Skeletal muscle cell (primary cell): ENCODE data around the gene SYK.

ENCODE experiments used
- DNase-seq: peaks from one replicate; pipeline ENCODE4 v3.0.0-alpha.2; 2010; ENCODE audit warnings: low read depth
- H3K4me3 ChIP-seq: 2 replicates; pipeline ENCODE4 v1.5.1; 2011; ENCODE audit warnings: low read depth, mild to moderate bottlenecking, control low read depth, low read length, moderate library complexity

Gene SYK

GRCh38 chr9:90892918-90893317 lies 91.3 kb downstream of the SYK start:
- DNase-seq, result no peak
- H3K4me3 ChIP-seq, result no peak overlapping the region

DNA sequence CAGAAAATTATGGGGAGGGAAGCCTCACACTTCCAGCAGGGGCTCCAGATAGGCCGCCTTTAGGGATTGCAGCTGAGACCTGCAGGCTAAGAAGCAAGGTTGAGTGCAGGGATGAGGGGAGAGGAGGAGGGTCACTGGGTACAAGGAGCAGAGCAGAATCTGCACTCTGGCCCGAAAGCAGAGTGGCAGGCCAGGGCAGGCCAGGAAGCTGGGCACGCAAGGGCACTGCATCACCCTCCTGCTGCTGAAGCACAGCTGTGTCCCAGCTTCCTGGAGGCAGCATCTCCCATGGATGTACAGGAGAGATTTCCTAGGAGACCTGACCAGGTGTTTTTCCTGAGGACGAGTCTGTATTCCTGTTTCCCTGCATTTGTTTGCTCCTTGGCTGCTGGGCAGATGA lies 92.1 kb downstream of the SYK start:
- DNase-seq, result no peak
- no peak overlapping the region for H3K4me3 ChIP-seq

GRCh38 chr9:90894986-90895687 lies 93.5 kb downstream of the SYK start:
- H3K4me3 ChIP-seq, result no peak overlapping the region
- DNase-seq, result no peak

DNA sequence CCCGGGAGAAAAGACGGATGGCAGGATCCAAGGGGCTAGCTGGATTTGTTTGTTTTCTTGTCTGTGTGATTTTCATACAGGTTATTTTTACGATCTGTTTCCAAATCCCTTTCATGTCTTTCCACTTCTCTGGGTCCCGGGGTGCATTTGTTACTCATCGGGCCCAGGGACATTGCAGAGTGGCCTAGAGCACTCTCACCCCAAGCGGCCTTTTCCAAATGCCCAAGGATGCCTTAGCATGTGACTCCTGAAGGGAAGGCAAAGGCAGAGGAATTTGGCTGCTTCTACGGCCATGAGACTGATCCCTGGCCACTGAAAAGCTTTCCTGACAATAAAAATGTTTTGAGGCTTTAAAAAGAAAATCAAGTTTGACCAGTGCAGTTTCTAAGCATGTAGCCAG lies 94.2 kb downstream of the SYK start:
- DNase-seq, result no peak
- no peak overlapping the region for H3K4me3 ChIP-seq

DNA sequence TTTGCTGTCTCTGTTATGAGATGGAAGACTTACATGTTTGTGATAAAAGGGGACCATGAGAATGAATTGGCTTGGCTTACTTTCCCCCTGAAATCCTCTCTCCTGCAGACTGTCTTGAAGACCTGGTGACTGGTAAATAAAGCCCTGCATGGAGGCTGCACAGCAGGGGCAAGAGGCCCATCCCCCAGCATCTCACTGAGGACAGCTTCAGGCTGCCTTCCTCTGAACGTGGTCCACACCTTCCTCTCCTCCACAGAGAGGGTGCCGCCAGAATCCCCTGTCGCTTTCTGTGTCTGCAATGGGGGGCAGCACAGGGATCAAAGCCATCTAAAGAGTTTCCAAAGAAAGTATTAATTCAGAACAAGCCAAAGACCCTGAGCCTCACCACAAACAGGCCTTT lies 94.6 kb downstream of the SYK start:
- no peak overlapping the region for H3K4me3 ChIP-seq
- no peak for DNase-seq

DNA sequence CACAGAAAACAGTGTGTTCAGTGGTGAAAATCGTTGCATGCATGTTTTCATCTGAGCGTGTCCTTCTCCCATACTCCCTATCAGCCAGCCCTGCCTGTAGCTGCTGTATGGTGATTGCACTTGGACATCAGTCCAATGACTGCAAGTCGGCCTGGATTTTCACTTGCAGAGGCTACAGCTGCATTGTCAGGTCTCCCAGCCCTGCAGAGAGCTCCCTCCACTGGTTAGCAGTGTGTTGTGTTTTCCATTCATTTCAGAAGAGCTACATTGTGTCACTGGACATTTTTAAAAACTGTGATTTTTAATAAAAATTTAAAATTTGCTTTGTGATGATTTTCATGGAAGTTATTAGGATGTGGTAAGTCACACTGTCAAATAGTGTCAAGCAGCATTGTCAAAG lies 96.6 kb downstream of the SYK start:
- DNase-seq, result no peak
- no peak overlapping the region for H3K4me3 ChIP-seq

DNA sequence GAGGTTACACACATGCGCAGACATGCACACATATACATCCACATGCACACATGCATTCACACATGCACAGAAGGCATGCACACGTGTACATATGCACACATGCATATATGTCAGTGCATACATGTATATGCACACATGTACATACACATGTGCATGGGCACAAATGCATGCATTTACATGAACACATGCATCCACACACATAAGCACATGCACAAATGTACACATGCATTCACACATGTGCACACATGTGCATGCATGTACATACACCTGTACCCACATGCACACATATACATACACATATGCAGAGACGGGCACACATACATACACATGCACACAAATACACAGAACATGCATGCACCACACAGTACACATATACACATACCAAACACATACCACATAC lies 97.7 kb downstream of the SYK start:
- H3K4me3 ChIP-seq, result no peak overlapping the region
- DNase-seq, result no peak

DNA sequence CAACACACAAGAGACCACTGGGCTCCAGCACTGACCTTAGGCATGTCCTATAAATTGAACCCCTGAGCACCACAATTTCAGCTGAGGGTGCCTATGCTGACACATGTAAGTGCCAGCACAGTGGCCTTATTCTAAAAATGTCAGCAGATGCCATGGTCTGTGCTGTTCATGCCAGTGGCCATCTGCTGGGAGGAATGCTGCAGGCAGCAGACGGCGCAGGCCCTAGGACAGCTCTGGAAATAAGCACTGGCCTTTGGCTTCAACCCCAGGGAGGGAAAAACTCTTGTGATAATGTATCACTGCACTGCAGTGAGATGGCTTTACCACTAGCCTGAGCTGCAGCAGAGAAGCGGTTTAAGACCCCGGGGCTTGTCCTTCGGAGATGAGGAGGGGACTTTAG lies 98.5 kb downstream of the SYK start:
- no peak overlapping the region for H3K4me3 ChIP-seq
- DNase-seq, result no peak

- DNase-seq, result no peak
- H3K4me3 ChIP-seq, result no peak overlapping the region
Observed at GRCh38 chr9:90901933-90902332, 100.3 kb downstream of the SYK start.

- DNase-seq, result no peak
- H3K4me3 ChIP-seq, result no peak overlapping the region
Observed at GRCh38 chr9:90903766-90904424, 102.3 kb downstream of the SYK start.

DNA sequence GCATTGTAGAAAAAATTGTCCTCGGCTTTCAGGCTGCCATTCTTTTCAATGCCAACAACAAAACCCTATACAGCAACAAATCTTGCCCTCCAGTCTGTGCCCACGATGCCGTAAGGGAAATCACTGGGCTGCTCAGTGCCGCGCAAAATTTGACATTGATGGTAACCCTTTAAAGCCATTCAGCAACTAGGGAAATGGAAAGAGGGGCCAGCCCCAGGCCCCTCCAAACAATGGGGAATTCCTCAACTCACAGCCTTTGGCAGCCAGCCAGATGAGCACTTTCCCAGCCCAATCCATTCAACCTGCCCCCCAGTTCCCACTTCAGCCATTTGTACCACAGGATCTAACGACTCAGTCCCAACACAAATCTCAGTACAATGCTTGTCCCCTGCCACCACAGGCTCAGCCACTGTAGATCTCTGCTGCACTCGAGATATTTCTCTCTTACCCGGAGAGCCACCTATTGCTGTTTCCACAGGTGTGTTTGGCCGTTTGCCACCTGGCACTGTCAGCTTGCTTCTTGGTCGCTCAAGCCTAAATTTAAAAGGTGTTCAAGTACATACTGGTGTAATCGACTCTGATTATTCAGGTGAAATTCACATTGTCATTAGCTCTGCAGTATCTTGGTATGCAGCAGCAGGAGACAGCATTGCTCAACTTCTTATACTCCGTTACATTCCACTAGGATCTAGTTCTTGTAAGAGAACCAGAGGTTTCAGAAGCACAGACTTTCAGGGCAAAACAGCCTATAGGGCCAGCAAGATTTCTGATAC lies 103.3 kb downstream of the SYK start:
- H3K4me3 ChIP-seq, result no peak overlapping the region
- no peak for DNase-seq

GRCh38 chr9:90905822-90906221 lies 104.2 kb downstream of the SYK start:
- no peak for DNase-seq
- no peak overlapping the region for H3K4me3 ChIP-seq

- no peak for DNase-seq
- no peak overlapping the region for H3K4me3 ChIP-seq
Observed at GRCh38 chr9:90906316-90907055, 104.9 kb downstream of the SYK start.

- H3K4me3 ChIP-seq, result no peak overlapping the region
- no peak for DNase-seq
Observed at GRCh38 chr9:90907056-90907445, 105.4 kb downstream of the SYK start.

GRCh38 chr9:90907790-90908189 lies 106.2 kb downstream of the SYK start:
- H3K4me3 ChIP-seq, result no peak overlapping the region
- DNase-seq, result no peak

DNA sequence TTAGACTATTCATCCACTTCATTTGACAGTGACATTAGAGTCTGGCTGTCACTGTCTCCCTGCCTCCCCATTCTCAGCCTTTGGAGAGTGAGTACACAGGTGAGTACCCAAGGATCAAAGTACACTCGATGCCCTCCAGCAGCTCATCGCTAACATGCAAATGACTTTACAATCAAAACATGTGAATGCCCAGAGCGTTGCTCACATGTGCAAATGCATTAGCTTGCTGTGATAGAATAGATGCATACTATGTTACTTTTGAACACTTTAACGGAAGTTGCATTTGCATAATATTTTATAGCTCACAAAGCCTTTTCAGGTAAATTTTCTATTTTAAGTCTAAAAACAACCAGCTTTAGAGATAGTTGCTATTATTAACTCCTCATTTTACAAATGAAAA lies 107.6 kb downstream of the SYK start:
- DNase-seq, result no peak
- H3K4me3 ChIP-seq, result no peak overlapping the region

DNA sequence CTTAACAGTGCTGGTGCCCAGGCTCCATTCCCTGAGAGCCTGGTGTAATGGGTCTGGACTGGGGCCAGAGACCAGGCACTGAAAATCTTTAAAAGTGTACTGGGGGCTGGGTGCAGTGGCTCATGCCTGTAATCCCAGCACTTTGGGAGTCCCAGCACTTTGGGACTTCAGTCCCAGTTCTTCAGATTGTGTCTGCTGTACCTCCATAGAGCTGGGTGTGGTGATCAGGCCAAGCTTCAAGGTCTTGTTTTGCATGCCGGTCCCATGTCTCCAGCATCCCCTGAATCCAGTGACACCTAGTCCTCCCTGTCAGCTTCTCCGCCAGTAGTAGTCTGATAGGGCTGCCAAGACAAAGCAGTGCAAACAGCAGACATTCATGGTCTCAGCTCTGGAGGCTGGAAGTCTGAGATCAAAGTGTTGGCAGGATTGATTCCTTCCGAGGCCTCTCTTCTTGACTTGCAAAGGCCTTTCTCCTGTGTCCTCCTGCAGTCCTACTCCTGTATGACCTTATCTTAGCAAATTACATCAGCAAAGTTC lies 108.2 kb downstream of the SYK start:
- DNase-seq, result no peak
- no peak overlapping the region for H3K4me3 ChIP-seq

- no peak overlapping the region for H3K4me3 ChIP-seq
- DNase-seq, result no peak
Observed at GRCh38 chr9:90914196-90914595, 112.6 kb downstream of the SYK start.

- H3K4me3 ChIP-seq, result no peak overlapping the region
- no peak for DNase-seq
Observed at GRCh38 chr9:90914868-90915483, 113.4 kb downstream of the SYK start.
